H1 (cell line): Measurements from ENCODE around the gene SCAMP5. TPM values are rescaled to one million over a fixed set of nuclear protein-coding genes. Genes with fewer than 3 reads are reported as not detected.

ENCODE experiments used
- ASH2L ChIP-seq: fragments of 200-600, 300-600 bp; sonication (generic); IDR thresholded peaks from one replicate; pipeline ENCODE4 v1.7.1; 2017; ENCODE audit warnings: low read length
- CHD2 ChIP-seq: IDR thresholded peaks from 2 replicates; pipeline ENCODE4 v1.6.1; 2012; ENCODE audit warnings: low read length, improper control_type of control experiment
- EGR1 ChIP-seq: IDR thresholded peaks from 2 replicates; pipeline ENCODE4 v1.6.1; 2011; ENCODE audit warnings: low read depth, low read length, borderline replicate concordance
- GABPA ChIP-seq: IDR thresholded peaks from 2 replicates; pipeline ENCODE4 v1.6.1; 2011; ENCODE audit warnings: mild to moderate bottlenecking, low read length, moderate library complexity, borderline replicate concordance; ENCODE audit not compliant: insufficient read depth
- KDM1A ChIP-seq: fragments of 200-600, 300-600 bp; sonication (generic); IDR thresholded peaks from 2 replicates; pipeline ENCODE4 v1.7.1; 2016; ENCODE audit warnings: mild to moderate bottlenecking, low read length, borderline replicate concordance
- PHF8 ChIP-seq: fragments of 200-600 bp; sonication (generic); conservative IDR thresholded peaks from 2 replicates; pipeline ENCODE4 v1.7.1; 2012; ENCODE audit warnings: low read depth, mild to moderate bottlenecking, inconsistent platforms, low read length, moderate library complexity
- SAP30 ChIP-seq: fragments of 300-600 bp; sonication (generic); IDR thresholded peaks from 2 replicates; pipeline ENCODE4 v1.7.1; 2012; ENCODE audit warnings: low read length, moderate library complexity, mild to moderate bottlenecking, inconsistent platforms; ENCODE audit not compliant: insufficient read depth, insufficient replicate concordance
- TBP ChIP-seq: IDR thresholded peaks from 2 replicates; pipeline ENCODE4 v1.6.1; 2011; ENCODE audit warnings: low read depth, low read length, improper control_type of control experiment
- ZNF274 ChIP-seq: IDR thresholded peaks from 2 replicates; pipeline ENCODE4 v1.7.0; 2012; ENCODE audit warnings: low read length, borderline replicate concordance; ENCODE audit errors: extremely low read depth
- polyA plus RNA-seq, 7 experiments: library from polyadenylated mRNA; depleted of rRNA in 3 of 7; stranded (reverse) in 5 of 7; unstranded in 2 of 7; fragments of >200 nt in 5 of 7; fragments of 200-250 nt in 2 of 7; gene quantifications; 1 replicate in 5 of 7; 2 replicates in 1 of 7; 4 replicates in 1 of 7; pipeline versions ENCODE4 v1.2.1 to v1.2.3, GENCODE V29; 2011 to 2013; ENCODE audit warnings: missing spikeins in 2 of 7, mixed read lengths in 2 of 7
- total RNA-seq: library from RNA; stranded (reverse); fragmentation: NEBNext Ultra II Directional; extraction: Animal tissue kit (Norgen Biotek cat#: 25700); gene quantifications from 2 replicates; pipeline ENCODE4 v1.2.1, GENCODE V29; 2021
- TF ChIP-seq, protein P1 (sequence below): fragments of 300-600 bp; sonication (generic); IDR thresholded peaks from 2 replicates; pipeline ENCODE4 v1.7.1; 2012; ENCODE audit warnings: low read length, moderate library complexity, mild to moderate bottlenecking, inconsistent platforms; ENCODE audit not compliant: insufficient replicate concordance

The SCAMP5 gene
- total and polyA plus RNA-seq, 2 of the 8 experiments (the other 6 are each of a cell fraction or from before 2014, with no cell fraction given): 55.4 to 94.7 TPM

DNA sequence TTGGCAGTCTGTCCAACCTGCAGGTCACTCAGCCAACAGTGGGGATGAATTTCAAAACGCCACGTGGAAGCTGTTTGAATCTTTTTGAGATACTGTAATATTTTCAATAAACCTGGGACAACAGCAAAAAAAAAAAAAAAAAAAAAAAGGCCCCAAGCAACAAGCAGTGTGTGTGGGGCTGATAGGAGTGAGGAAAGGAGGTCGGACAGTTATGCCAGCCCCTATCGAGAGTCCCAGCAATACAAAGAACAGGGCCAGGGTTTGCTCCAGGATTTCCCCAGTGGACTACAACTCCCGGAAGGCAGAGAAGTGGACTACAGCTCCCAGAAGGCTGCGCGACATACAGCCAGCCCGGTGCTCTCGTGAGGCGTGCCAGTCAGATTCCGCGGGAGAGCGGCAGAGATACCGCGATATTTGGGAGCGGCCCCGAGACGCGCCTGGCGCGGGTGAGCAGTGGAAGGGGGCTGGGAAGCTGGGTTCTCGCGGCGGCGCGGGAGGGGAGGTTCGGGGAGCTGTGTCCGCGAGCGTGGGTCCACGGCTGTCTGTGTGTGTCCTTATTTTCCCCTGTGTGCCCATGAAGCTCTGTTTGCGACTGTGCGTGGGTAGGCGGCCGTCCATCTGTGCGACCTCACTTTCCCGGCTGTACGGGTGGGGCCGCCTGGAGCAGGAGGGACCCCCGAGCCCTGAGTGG, 28.0 kb downstream of the SCAMP5 start, which contains the start of gene PPCDC (continued):
- TF ChIP-seq, protein P1, sequence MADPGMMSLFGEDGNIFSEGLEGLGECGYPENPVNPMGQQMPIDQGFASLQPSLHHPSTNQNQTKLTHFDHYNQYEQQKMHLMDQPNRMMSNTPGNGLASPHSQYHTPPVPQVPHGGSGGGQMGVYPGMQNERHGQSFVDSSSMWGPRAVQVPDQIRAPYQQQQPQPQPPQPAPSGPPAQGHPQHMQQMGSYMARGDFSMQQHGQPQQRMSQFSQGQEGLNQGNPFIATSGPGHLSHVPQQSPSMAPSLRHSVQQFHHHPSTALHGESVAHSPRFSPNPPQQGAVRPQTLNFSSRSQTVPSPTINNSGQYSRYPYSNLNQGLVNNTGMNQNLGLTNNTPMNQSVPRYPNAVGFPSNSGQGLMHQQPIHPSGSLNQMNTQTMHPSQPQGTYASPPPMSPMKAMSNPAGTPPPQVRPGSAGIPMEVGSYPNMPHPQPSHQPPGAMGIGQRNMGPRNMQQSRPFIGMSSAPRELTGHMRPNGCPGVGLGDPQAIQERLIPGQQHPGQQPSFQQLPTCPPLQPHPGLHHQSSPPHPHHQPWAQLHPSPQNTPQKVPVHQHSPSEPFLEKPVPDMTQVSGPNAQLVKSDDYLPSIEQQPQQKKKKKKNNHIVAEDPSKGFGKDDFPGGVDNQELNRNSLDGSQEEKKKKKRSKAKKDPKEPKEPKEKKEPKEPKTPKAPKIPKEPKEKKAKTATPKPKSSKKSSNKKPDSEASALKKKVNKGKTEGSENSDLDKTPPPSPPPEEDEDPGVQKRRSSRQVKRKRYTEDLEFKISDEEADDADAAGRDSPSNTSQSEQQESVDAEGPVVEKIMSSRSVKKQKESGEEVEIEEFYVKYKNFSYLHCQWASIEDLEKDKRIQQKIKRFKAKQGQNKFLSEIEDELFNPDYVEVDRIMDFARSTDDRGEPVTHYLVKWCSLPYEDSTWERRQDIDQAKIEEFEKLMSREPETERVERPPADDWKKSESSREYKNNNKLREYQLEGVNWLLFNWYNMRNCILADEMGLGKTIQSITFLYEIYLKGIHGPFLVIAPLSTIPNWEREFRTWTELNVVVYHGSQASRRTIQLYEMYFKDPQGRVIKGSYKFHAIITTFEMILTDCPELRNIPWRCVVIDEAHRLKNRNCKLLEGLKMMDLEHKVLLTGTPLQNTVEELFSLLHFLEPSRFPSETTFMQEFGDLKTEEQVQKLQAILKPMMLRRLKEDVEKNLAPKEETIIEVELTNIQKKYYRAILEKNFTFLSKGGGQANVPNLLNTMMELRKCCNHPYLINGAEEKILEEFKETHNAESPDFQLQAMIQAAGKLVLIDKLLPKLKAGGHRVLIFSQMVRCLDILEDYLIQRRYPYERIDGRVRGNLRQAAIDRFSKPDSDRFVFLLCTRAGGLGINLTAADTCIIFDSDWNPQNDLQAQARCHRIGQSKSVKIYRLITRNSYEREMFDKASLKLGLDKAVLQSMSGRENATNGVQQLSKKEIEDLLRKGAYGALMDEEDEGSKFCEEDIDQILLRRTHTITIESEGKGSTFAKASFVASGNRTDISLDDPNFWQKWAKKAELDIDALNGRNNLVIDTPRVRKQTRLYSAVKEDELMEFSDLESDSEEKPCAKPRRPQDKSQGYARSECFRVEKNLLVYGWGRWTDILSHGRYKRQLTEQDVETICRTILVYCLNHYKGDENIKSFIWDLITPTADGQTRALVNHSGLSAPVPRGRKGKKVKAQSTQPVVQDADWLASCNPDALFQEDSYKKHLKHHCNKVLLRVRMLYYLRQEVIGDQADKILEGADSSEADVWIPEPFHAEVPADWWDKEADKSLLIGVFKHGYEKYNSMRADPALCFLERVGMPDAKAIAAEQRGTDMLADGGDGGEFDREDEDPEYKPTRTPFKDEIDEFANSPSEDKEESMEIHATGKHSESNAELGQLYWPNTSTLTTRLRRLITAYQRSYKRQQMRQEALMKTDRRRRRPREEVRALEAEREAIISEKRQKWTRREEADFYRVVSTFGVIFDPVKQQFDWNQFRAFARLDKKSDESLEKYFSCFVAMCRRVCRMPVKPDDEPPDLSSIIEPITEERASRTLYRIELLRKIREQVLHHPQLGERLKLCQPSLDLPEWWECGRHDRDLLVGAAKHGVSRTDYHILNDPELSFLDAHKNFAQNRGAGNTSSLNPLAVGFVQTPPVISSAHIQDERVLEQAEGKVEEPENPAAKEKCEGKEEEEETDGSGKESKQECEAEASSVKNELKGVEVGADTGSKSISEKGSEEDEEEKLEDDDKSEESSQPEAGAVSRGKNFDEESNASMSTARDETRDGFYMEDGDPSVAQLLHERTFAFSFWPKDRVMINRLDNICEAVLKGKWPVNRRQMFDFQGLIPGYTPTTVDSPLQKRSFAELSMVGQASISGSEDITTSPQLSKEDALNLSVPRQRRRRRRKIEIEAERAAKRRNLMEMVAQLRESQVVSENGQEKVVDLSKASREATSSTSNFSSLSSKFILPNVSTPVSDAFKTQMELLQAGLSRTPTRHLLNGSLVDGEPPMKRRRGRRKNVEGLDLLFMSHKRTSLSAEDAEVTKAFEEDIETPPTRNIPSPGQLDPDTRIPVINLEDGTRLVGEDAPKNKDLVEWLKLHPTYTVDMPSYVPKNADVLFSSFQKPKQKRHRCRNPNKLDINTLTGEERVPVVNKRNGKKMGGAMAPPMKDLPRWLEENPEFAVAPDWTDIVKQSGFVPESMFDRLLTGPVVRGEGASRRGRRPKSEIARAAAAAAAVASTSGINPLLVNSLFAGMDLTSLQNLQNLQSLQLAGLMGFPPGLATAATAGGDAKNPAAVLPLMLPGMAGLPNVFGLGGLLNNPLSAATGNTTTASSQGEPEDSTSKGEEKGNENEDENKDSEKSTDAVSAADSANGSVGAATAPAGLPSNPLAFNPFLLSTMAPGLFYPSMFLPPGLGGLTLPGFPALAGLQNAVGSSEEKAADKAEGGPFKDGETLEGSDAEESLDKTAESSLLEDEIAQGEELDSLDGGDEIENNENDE: no peak
- TF ChIP-seq ASH2L (peak; percentile 78), ZNF274 (no peak), PHF8 (peak; percentile 99), TBP (peak; percentile 75; the same call in 1 of the 2 replicates), GABPA (no peak), EGR1 (no peak; the same call in 1 of the 2 replicates), SAP30 (no peak), CHD2 (peak; percentile 99), KDM1A (no peak)
